ENCODE results near the gene TMEM109.

GRCh38 chr11:60929764-60930163, 15.8 kb downstream of the TMEM109 start:
- TF ChIP-seq CTCF (IDR thresholded peaks at IDR 0.05) (no peak), FOXK1 (CRISPR knock-in tag; IDR thresholded peaks at IDR 0.05) (no peak), SP1 (CRISPR knock-in tag; conservative IDR thresholded peaks at IDR 0.05) (no peak), KAT7 (CRISPR knock-in tag; IDR thresholded peaks at IDR 0.05; ENCODE audit: borderline replicate concordance) (no peak)
